ENCODE measurements around the gene CHCHD2.
"Not testable (repeated sequence)": the region's sequence is repeated elsewhere in the genome, so short reads cannot be mapped to it uniquely, and the experiment has no call there.

The CHCHD2 gene

DNA sequence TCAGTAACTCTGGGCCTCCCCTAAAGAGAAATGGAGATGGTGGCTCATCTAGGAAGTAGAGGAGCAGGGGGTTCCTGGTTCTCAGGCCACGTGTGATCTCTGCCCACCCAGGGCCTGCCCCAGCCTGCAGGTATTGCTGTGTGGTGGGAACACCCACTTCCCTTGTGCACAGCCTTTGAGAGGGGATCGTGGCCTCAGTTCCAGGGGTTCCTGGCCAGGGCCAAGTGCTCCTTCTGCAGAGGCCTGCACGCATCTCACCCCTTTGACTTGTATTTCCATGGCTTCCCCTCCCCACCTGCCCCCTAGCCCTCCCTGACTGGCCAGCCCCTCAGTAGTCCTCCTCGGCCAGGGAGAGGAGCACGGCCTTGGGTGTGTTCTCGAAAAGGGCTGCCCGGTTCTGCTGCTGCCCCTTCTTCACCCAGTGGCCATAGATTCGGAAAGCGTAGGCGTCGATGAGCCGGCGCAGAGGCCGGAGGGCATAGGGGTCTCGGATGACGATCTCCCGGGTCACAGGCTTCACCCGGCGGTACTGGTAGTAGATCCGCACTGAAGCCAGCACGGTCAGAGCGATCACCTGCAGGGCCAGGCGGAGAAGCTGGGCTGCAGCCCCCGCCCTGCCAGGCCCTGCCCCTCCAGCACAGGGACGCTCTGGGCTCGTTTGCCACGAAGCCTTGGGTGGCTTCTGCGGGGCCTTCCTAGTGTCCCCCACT, 25.4 kb downstream of the CHCHD2 start:
- peaks cover 30% of the 10 kb centered on the region for H3K36me3 ChIP-seq (ENCODE audit: insufficient read depth, low read length)
- H3K9ac ChIP-seq (ENCODE audit: low read depth, low read length), result not testable (repeated sequence)
- peaks cover 15% of the 10 kb centered on the region for H3K4me1 ChIP-seq (ENCODE audit: control insufficient read depth, insufficient read depth, low read length)

GRCh38 chr7:56079450-56080185, 26.7 kb downstream of the CHCHD2 start:
- no peaks in the 10 kb centered on the region for H3K9me3 ChIP-seq (replicated peaks; ENCODE audit: low read length)
- H3K4me1 ChIP-seq (ENCODE audit: control insufficient read depth, insufficient read depth, low read length), result peaks cover 16% of the 10 kb centered on the region
- H3K4me3 ChIP-seq (ENCODE audit: low read length), result no peak overlapping the region
- H3K4me2 ChIP-seq (ENCODE audit: low read length), result no peak overlapping the region
- H3K27me3 ChIP-seq (ENCODE audit: control insufficient read depth, insufficient read depth, low read length), result no peaks in the 10 kb centered on the region
- H3K36me3 ChIP-seq (ENCODE audit: insufficient read depth, low read length), result peaks cover 31% of the 10 kb centered on the region
- H3K9ac ChIP-seq (ENCODE audit: low read depth, low read length), result no peak overlapping the region

More for the DNA sequence above, 25.4 kb downstream of the CHCHD2 start:
- not testable (repeated sequence) for H3K4me3 ChIP-seq (ENCODE audit: low read length); H3K9me3 ChIP-seq (replicated peaks; ENCODE audit: low read length); H3K4me2 ChIP-seq (ENCODE audit: low read length); H3K27me3 ChIP-seq (ENCODE audit: control insufficient read depth, insufficient read depth, low read length)

- Histone ChIP-seq H3K9me3 (replicated peaks; ENCODE audit: low read length) (no peaks in the 10 kb centered on the region), H3K27me3 (ENCODE audit: control insufficient read depth, insufficient read depth, low read length) (no peaks in the 10 kb centered on the region), H3K4me1 (ENCODE audit: control insufficient read depth, insufficient read depth, low read length) (peaks cover 18% of the 10 kb centered on the region), H3K4me2 (ENCODE audit: low read length) (no peak overlapping the region), H3K9ac (ENCODE audit: low read depth, low read length) (no peak overlapping the region), H3K4me3 (ENCODE audit: low read length) (no peak overlapping the region), H3K36me3 (ENCODE audit: insufficient read depth, low read length) (peaks cover 34% of the 10 kb centered on the region)
These were observed 28.1 kb downstream of the CHCHD2 start for GRCh38 chr7:56078196-56078595.

DNA sequence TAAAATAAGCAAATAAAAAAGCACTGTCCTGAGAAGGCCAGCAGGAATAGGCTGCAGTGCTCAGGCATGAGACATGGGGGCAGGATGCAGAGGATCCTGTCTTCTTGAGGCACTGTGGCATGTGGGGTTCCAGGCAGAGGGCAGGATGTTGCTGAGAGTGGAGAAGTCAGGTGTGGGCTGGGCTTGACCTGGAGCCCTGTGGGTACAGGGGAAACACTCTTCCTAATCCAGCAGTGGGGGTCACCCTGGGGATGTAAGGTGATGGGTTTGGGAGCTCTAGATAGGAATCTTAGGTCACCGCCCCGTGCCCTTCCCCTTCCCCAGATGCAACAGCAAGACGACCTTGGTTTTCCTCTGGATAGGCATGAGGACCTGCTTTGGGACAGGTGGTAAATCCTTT, 28.6 kb downstream of the CHCHD2 start:
- H3K4me2 ChIP-seq (ENCODE audit: low read length), result no peak overlapping the region
- peaks cover 18% of the 10 kb centered on the region for H3K4me1 ChIP-seq (ENCODE audit: control insufficient read depth, insufficient read depth, low read length)
- H3K36me3 ChIP-seq (ENCODE audit: insufficient read depth, low read length), result peaks cover 34% of the 10 kb centered on the region
- H3K4me3 ChIP-seq (ENCODE audit: low read length), result no peak overlapping the region
- H3K27me3 ChIP-seq (ENCODE audit: control insufficient read depth, insufficient read depth, low read length), result no peaks in the 10 kb centered on the region
- no peak overlapping the region for H3K9ac ChIP-seq (ENCODE audit: low read depth, low read length)
- no peaks in the 10 kb centered on the region for H3K9me3 ChIP-seq (replicated peaks; ENCODE audit: low read length)

DNA sequence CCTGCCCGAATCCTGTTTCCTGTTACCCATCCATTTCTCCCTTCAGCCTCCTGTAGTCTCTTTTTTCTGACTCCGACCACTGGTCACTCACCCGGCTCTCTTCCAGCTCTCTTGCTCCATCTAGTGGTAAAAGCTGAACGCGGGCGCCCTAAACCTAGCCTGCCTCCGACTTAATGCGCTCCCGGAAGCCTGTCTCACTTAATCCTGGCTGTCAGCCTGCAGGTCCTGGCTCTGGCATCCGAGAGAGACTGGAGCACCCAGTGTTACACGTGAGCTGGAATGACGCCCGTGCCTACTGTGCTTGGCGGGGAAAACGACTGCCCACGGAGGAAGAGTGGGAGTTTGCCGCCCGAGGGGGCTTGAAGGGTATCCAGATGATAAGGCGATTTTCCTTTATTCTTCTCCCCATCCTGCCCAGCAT, 31.9 kb downstream of the CHCHD2 start:
- Histone ChIP-seq H3K4me1 (ENCODE audit: control insufficient read depth, insufficient read depth, low read length) (peaks cover 13% of the 10 kb centered on the region), H3K4me3 (ENCODE audit: low read length) (no peak overlapping the region), H3K4me2 (ENCODE audit: low read length) (no peak overlapping the region), H3K9ac (ENCODE audit: low read depth, low read length) (no peak overlapping the region), H3K27me3 (ENCODE audit: control insufficient read depth, insufficient read depth, low read length) (no peaks in the 10 kb centered on the region), H3K9me3 (replicated peaks; ENCODE audit: low read length) (no peaks in the 10 kb centered on the region), H3K36me3 (ENCODE audit: insufficient read depth, low read length) (peaks cover 33% of the 10 kb centered on the region)

- H3K9me3 ChIP-seq (replicated peaks; ENCODE audit: low read length); H3K4me2 ChIP-seq (ENCODE audit: low read length); H3K27me3 ChIP-seq (ENCODE audit: control insufficient read depth, insufficient read depth, low read length); H3K4me3 ChIP-seq (ENCODE audit: low read length); H3K9ac ChIP-seq (ENCODE audit: low read depth, low read length): not testable (repeated sequence)
- Histone ChIP-seq H3K36me3 (ENCODE audit: insufficient read depth, low read length) (peaks cover 34% of the 10 kb centered on the region), H3K4me1 (ENCODE audit: control insufficient read depth, insufficient read depth, low read length) (peaks cover 30% of the 10 kb centered on the region)
These were observed 39.9 kb downstream of the CHCHD2 start for GRCh38 chr7:56066376-56066775.

GRCh38 chr7:56063882-56064625, 42.2 kb downstream of the CHCHD2 start, which contains the start of gene SUMF2:
Gene SUMF2 (plus strand): TSS chr7:56064286. CDS start chr7:56064312, 26 bp downstream.
- Histone ChIP-seq H3K4me2 (ENCODE audit: low read length) (peak within 1 kb of the TSS; percentile 90), H3K9me3 (replicated peaks; ENCODE audit: low read length) (no peaks in the 10 kb centered on the region), H3K36me3 (ENCODE audit: insufficient read depth, low read length) (peaks cover 42% of the 10 kb centered on the region), H3K4me3 (ENCODE audit: low read length) (peak within 1 kb of the TSS; percentile 100), H3K4me1 (ENCODE audit: control insufficient read depth, insufficient read depth, low read length) (peaks cover 42% of the 10 kb centered on the region), H3K9ac (ENCODE audit: low read depth, low read length) (peak within 1 kb of the TSS; percentile 98), H3K27me3 (ENCODE audit: control insufficient read depth, insufficient read depth, low read length) (no peaks in the 10 kb centered on the region)

DNA sequence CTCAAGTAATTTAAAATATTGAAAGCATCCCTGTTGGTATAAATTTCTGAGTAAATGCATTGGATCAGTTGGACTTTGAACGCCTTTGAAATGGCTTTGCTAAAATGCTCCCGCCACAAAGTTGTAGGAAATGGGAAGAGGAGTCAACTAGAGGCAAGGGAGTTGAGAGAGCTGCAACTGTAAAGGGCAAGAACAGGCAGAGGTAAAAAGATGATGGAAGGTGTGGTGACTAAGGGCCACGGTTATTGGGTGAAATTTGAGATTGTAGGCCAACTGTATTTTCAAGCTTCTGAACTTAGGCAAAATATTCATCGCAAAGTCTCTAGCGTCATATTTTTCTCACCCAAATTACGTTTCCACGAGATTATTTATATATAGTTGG, 42.8 kb downstream of the CHCHD2 start:
- Histone ChIP-seq H3K9ac (ENCODE audit: low read depth, low read length) (peak overlapping the region; percentile 98), H3K4me1 (ENCODE audit: control insufficient read depth, insufficient read depth, low read length) (peaks cover 42% of the 10 kb centered on the region), H3K4me3 (ENCODE audit: low read length) (peak overlapping the region; percentile 100), H3K9me3 (replicated peaks; ENCODE audit: low read length) (no peaks in the 10 kb centered on the region), H3K4me2 (ENCODE audit: low read length) (peak overlapping the region; percentile 90), H3K27me3 (ENCODE audit: control insufficient read depth, insufficient read depth, low read length) (no peaks in the 10 kb centered on the region), H3K36me3 (ENCODE audit: insufficient read depth, low read length) (peaks cover 45% of the 10 kb centered on the region)

DNA sequence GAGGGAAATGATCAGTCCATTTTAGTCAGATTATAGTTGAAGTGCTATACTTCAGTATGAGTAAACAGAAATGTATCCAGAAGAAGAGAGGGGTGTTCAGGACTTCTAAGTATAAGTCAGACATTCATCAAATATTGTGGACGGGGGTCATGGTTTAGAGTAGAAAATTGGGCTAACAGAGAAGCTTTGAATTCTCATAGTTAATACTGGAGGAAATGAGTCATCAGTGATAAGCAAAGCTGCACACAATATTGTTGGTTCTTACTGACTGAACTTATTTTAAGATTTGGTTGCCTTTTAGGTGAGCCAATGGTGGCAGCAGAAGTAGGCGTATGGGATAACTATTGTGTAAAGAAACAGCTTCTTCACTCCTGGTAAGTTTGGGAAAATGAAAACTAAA, 43.9 kb downstream of the CHCHD2 start:
- Histone ChIP-seq H3K36me3 (ENCODE audit: insufficient read depth, low read length) (peaks cover 56% of the 10 kb centered on the region), H3K9ac (ENCODE audit: low read depth, low read length) (no peak overlapping the region), H3K27me3 (ENCODE audit: control insufficient read depth, insufficient read depth, low read length) (no peaks in the 10 kb centered on the region), H3K4me3 (ENCODE audit: low read length) (peak overlapping the region; percentile 16), H3K4me1 (ENCODE audit: control insufficient read depth, insufficient read depth, low read length) (peaks cover 42% of the 10 kb centered on the region), H3K4me2 (ENCODE audit: low read length) (peak overlapping the region; percentile 59), H3K9me3 (replicated peaks; ENCODE audit: low read length) (no peaks in the 10 kb centered on the region)

GRCh38 chr7:56053993-56054392, 52.3 kb downstream of the CHCHD2 start:
- Histone ChIP-seq H3K27me3 (ENCODE audit: control insufficient read depth, insufficient read depth, low read length) (no peaks in the 10 kb centered on the region), H3K9ac (ENCODE audit: low read depth, low read length) (no peak overlapping the region), H3K4me1 (ENCODE audit: control insufficient read depth, insufficient read depth, low read length) (peaks cover 17% of the 10 kb centered on the region), H3K36me3 (ENCODE audit: insufficient read depth, low read length) (peaks cover 59% of the 10 kb centered on the region), H3K4me2 (ENCODE audit: low read length) (no peak overlapping the region), H3K9me3 (replicated peaks; ENCODE audit: low read length) (no peaks in the 10 kb centered on the region), H3K4me3 (ENCODE audit: low read length) (no peak overlapping the region)

DNA sequence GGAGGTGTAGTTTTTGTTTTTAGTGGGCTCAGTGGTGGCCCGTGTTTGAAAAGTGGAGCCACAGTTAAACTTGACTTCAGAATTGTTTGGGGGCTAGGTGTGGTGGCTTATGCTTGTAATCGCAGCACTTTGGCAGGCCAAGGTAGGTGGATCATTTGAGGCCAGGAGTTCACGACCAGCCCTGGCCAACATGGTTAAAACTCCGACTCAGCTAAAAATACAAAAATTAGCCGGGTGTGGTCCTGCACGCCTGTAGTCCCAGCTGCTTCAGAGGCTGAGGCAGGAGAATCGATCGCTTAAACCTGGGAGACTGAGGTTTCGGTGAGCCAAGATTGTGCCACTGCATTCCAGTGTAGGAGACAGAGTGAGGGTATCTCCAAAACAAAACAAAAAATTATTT, 52.9 kb downstream of the CHCHD2 start:
- Histone ChIP-seq H3K4me1 (ENCODE audit: control insufficient read depth, insufficient read depth, low read length) (peaks cover 17% of the 10 kb centered on the region), H3K36me3 (ENCODE audit: insufficient read depth, low read length) (peaks cover 53% of the 10 kb centered on the region), H3K9me3 (replicated peaks; ENCODE audit: low read length) (no peaks in the 10 kb centered on the region), H3K4me2 (ENCODE audit: low read length) (peak overlapping the region; percentile 98), H3K4me3 (ENCODE audit: low read length) (peak overlapping the region; percentile 93), H3K27me3 (ENCODE audit: control insufficient read depth, insufficient read depth, low read length) (no peaks in the 10 kb centered on the region), H3K9ac (ENCODE audit: low read depth, low read length) (peak overlapping the region; percentile 99)
